Psoas muscle (tissue), 8 donors: ENCODE data around the gene CCDC39. TPM values are rescaled to one million over a fixed set of nuclear protein-coding genes. Genes with fewer than 3 reads are reported as not detected.

Experiments
- ATAC-seq, 4 donors: fragments of 200-7000 bp; cut with Tn5 transposase; one replicate each; pipeline ENCODE4 v1.9.1; 2020; ENCODE audit warnings: moderate library complexity in 3 of 4, mild to moderate bottlenecking in 2 of 4
- DNase-seq, 2 donors: peaks; one replicate each; pipeline ENCODE4 v3.0.0-alpha.2; 2020
- H3K27ac ChIP-seq: fragments of 200-600 bp; one replicate; pipeline ENCODE4 v1.8.0; 2022
- H3K27me3 ChIP-seq, 3 donors: fragments of 200-600 bp in 1 of 3; one replicate each; pipeline versions ENCODE4 v1.6.1 to v1.8.0; 2013 to 2022; ENCODE audit warnings: low read length in 2 of 3, mild to moderate bottlenecking in 2 of 3, moderate library complexity in 1 of 3; ENCODE audit not compliant: insufficient read depth in 3 of 3
- H3K36me3 ChIP-seq, 2 donors: fragments of 200-600 bp in 1 of 2; one replicate each; pipeline versions ENCODE4 v1.6.1 to v1.8.0; 2013 to 2022; ENCODE audit warnings: low read depth in 1 of 2, mild to moderate bottlenecking in 1 of 2, moderate library complexity in 1 of 2; ENCODE audit not compliant: insufficient read depth in 1 of 2
- H3K4me1 ChIP-seq: fragments of 200-600 bp; one replicate; pipeline ENCODE4 v1.8.0; 2022
- H3K4me3 ChIP-seq: fragments of 200-600 bp; one replicate; pipeline ENCODE4 v1.8.0; 2022; ENCODE audit warnings: mild to moderate bottlenecking
- H3K9me3 ChIP-seq: fragments of 200-600 bp; one replicate; pipeline ENCODE4 v1.8.0; 2022
- CTCF ChIP-seq: fragments of 200-600 bp; IDR thresholded peaks from one replicate; pipeline ENCODE4 v1.8.0; 2022; ENCODE audit warnings: antibody characterized with exemption
- WGBS, 3 donors: extraction: QIAGEN DNeasy Blood & Tissue Kit; methylation state at CpG; one replicate each; pipeline versions ENCODE4 v1.1.6 to v1.1.7; 2013; 5-methylcytosine and 5-hydroxymethylcytosine counted together
- intact Hi-C, 2 donors: fragments of 100-400 bp; cut with DNase I; formaldehyde crosslinking; loops; one replicate each; pipeline versions ENCODE4 v1.11.0 to v1.14.2; 2022
- long read RNA-seq, 2 donors: library from polyadenylated mRNA; unstranded; transcript quantifications; one replicate each; pipeline ENCODE4 v2.0.0, GENCODE V29; 2021
- polyA plus RNA-seq, 3 donors: library from polyadenylated mRNA; stranded (reverse); fragments of 200-250 nt; gene quantifications; one replicate each; pipeline ENCODE4 v1.2.3, GENCODE V29; 2013
- total RNA-seq, 4 donors: library from RNA; stranded (reverse); fragmentation: NEBNext Ultra II Directional in 2 of 4; extraction: Animal tissue kit (Norgen Biotek cat#: 25700) in 2 of 4; gene quantifications; one replicate each; pipeline versions ENCODE4 v1.2.1 to v1.2.4, GENCODE V29; 2021 to 2023
- donor health status: healthy with polysubstance abuse.
- donor health status: DM: no; HTN: no; CAD: no; lungs with moderate emphysema.
- donor health status: Bipolar disorder and iron deficiency.
- donor health status: healthy.
- donor health status: DM: yes; HTN: yes; CAD: no.
- donor health status: DM: no; HTN: no; CAD: no.
- donor health status: DM: no; HTN: no; CAD: no.
- donor health status: DM: yes; HTN: yes; CAD: no.

CCDC39 gene
- under 1 TPM; 0.69 to 0.86 (median 0.81) TPM for total RNA-seq
- polyA plus RNA-seq = under 1 TPM in 2 of 3 donors, not detected in 1; 0.03 to 0.12 TPM
- long read RNA-seq, donor 1 = 0 reads
- long read RNA-seq, donor 2 = 0 reads

- DNase-seq = peak; percentile 45 to 54
- no peaks in the 10 kb centered on the region for H3K36me3 ChIP-seq
- H3K4me1 ChIP-seq = peaks cover 7% of the 10 kb centered on the region
- H3K27ac ChIP-seq = no peak within 1 kb of the TSS
- intact Hi-C loops = no loop called here
- no peak for TF ChIP-seq CTCF
- peak within 1 kb of the TSS; percentile 77 for H3K4me3 ChIP-seq
- no peaks in the 10 kb centered on the region for H3K9me3 ChIP-seq
- peak; percentile 69 to 94 (median 80) for ATAC-seq
- WGBS, 3 donors = 0 to 2% (median 1%) methylated on average over 56 of the region's 56 CpGs
- H3K27me3 ChIP-seq = peaks cover 0 to 11% (median 0%) of the 10 kb centered on the region in 3 donors
These were observed at the start of gene CCDC39 for GRCh38 chr3:180679178-180680096. Gene CCDC39 (minus strand): TSS chr3:180679489. CDS start chr3:180679380, 109 bp downstream.

GRCh38 chr3:180720012-180720411 is 40.7 kb upstream of the CCDC39 start:
- Histone ChIP-seq H3K36me3 (no peaks in the 10 kb centered on the region), H3K4me1 (no peaks in the 10 kb centered on the region), H3K27ac (no peak overlapping the region), H3K27me3 (peaks cover 0 to 3% (median 0%) of the 10 kb centered on the region in 3 donors), H3K9me3 (no peaks in the 10 kb centered on the region), H3K4me3 (no peak overlapping the region)
- no peak for TF ChIP-seq CTCF
- intact Hi-C loops = no loop called here
- no peak for ATAC-seq
- no peak for DNase-seq
- WGBS, 3 donors = 40 to 86% (median 43%) methylated on average over 1 of the region's 1 CpG

- Histone ChIP-seq H3K27ac (no peak overlapping the region), H3K36me3 (peaks cover 0 to 18% of the 10 kb centered on the region in 2 donors), H3K4me3 (no peak overlapping the region), H3K9me3 (no peaks in the 10 kb centered on the region), H3K4me1 (no peaks in the 10 kb centered on the region), H3K27me3 (no peaks in the 10 kb centered on the region)
- no peak for DNase-seq
- intact Hi-C loops = no loop called here
- 42 to 50% (median 47%) methylated on average over 2 of the region's 2 CpGs for WGBS, 3 donors
- TF ChIP-seq CTCF = no peak
- no peak for ATAC-seq
These were observed 28.6 kb upstream of the CCDC39 start for GRCh38 chr3:180707896-180708295.

GRCh38 chr3:180705619-180706018 is 26.3 kb upstream of the CCDC39 start:
- intact Hi-C loops = no loop called here
- Histone ChIP-seq H3K9me3 (no peaks in the 10 kb centered on the region), H3K4me3 (no peak overlapping the region), H3K27me3 (no peaks in the 10 kb centered on the region), H3K4me1 (no peaks in the 10 kb centered on the region), H3K36me3 (peaks cover 0 to 12% of the 10 kb centered on the region in 2 donors), H3K27ac (no peak overlapping the region)
- TF ChIP-seq CTCF = no peak
- DNase-seq (no peak), ATAC-seq (no peak)
- WGBS, 3 donors = 55 to 71% (median 70%) methylated on average over 4 of the region's 4 CpGs
